ENCODE measurements around the gene RXFP1. TPM values are rescaled to one million over a fixed set of nuclear protein-coding genes. Genes with fewer than 3 reads are reported as not detected.

Gene RXFP1
- not detected in 2 replicates for total RNA-seq

GRCh38 chr4:158521484-158522088, at the start of gene RXFP1:
RXFP1 (plus strand) TSS chr4:158521882; CDS start chr4:158521977, 95 bp downstream.

DNA sequence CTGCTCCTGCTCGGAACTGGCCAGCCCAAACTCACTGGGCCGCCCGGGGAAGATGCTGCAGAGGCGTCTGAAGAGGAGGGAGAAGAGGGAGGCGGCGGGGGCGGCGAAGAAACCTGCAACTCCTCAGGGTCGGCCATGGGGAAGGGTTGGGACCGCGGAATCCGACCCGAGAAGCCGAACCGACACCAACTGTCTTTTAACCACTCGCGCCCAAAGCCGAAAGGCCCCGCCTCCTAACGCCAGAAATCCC, 149.9 kb downstream of the RXFP1 start, which contains the start of gene C4orf46:
Gene C4orf46 (minus strand): TSS at position 223 of the 250 bp plus-strand sequence. CDS start 86 bp downstream, at position 137.

DNA sequence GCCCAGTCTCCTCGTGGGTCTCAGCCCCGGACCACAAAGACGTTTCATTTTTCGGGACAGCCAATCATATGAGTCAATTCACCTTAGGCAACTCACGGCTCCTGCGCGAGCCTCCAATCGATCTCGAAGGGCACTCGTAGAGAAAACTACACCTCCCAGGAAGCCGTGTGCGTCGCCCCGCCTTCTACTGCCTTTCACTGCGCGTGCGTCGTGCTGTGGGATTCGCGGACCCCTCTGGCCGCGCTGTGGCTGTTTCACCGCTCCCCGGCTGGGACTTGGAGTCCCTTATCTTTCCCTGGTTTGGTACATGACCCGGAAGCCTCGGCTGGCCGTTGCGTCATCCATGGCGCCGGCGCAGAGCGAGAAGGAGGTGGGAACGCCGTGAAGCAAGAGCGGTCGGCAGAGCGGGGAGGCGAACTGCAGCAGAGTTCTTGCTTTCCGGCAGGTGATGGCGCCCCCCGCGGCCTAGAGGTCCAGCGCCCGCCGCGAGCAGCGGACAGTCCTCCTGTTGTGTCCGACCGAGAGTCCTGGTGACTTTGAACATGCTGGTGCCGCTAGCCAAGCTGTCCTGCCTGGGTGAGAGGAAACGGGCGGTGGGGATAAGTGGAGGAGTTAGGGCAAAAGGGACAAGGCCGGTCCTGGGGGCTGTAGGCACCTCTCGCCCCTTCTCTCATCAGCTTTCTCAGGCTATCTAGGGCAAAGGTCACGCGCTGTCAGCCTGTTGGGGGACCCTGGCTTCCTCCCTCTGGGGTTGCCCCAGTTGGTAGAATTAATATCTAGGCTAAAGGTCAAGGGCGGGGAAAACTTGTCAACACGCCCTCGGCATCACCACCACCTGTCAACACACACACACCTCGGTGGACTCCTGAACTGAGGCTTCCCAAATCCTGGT, 150.5 kb downstream of the RXFP1 start, which contains the start of gene ETFDH:
Gene ETFDH (plus strand): TSS at position 382 of the 892 bp plus-strand sequence. CDS start 161 bp downstream, at position 543.

Other genes with a start within 250 kb of the RXFP1 start
- 6.1 and 10.4 TPM in 2 replicates for gene C4orf46, start 150.0 kb downstream of the RXFP1 start, total RNA-seq
- 11.1 and 14.2 TPM in 2 replicates for gene ETFDH, start 150.4 kb downstream of the RXFP1 start, total RNA-seq
- gene PPID, start 201.5 kb downstream of the RXFP1 start, total RNA-seq: 24.7 and 30.0 TPM in 2 replicates
- 5.6 and 10.0 TPM in 2 replicates for gene FNIP2, start 247.1 kb downstream of the RXFP1 start, total RNA-seq

All from airway epithelial cell (primary cell).